Lung (tissue), 12 donors: Measurements from ENCODE around the gene PSEN2. TPM values are rescaled to one million over a fixed set of nuclear protein-coding genes. Genes with fewer than 3 reads are reported as not detected.

Source experiments
- ATAC-seq: fragments of 200-7000 bp; cut with Tn5 transposase; one replicate; pipeline ENCODE4 v1.9.1; 2020; ENCODE audit warnings: moderate number of reproducible peaks; ENCODE audit not compliant: insufficient read depth, low FRiP score
- DNase-seq, 3 donors: peaks; one replicate each; pipeline ENCODE4 v3.0.0-alpha.2; 2013 to 2017
- H3K27ac ChIP-seq, 2 donors: one replicate each; pipeline ENCODE4 v1.5.1; 2013; ENCODE audit warnings: mild to moderate bottlenecking in 2 of 2, moderate library complexity in 2 of 2, control low read depth in 1 of 2, inconsistent platforms in 1 of 2, low read depth in 1 of 2, low read length in 1 of 2
- H3K27me3 ChIP-seq, 3 donors: one replicate each; pipeline ENCODE4 v1.5.1; 2013; ENCODE audit warnings: low read length in 2 of 3; ENCODE audit not compliant: control insufficient read depth in 3 of 3, insufficient read depth in 3 of 3
- H3K36me3 ChIP-seq, 4 donors: one replicate each; pipeline ENCODE4 v1.5.1; 2013; ENCODE audit warnings: low read length in 4 of 4, mild to moderate bottlenecking in 1 of 4, moderate library complexity in 1 of 4; ENCODE audit not compliant: control insufficient read depth in 4 of 4, insufficient read depth in 4 of 4
- H3K4me1 ChIP-seq, 5 donors: one replicate each; pipeline ENCODE4 v1.5.1; 2013; ENCODE audit warnings: low read length in 5 of 5, mild to moderate bottlenecking in 2 of 5, moderate library complexity in 1 of 5; ENCODE audit not compliant: control insufficient read depth in 5 of 5, insufficient read depth in 5 of 5
- H3K4me3 ChIP-seq: one replicate; pipeline ENCODE4 v1.5.1; 2013; ENCODE audit warnings: mild to moderate bottlenecking, control low read depth, moderate library complexity
- H3K9ac ChIP-seq, 2 donors: one replicate each; pipeline ENCODE4 v1.5.1; 2013; ENCODE audit warnings: low read length in 2 of 2, control low read depth in 1 of 2; ENCODE audit not compliant: insufficient read depth in 1 of 2
- H3K9me3 ChIP-seq, 4 donors: one replicate each; pipeline ENCODE4 v1.5.1; 2013; ENCODE audit warnings: low read length in 3 of 4, mild to moderate bottlenecking in 1 of 4, moderate library complexity in 1 of 4; ENCODE audit not compliant: control insufficient read depth in 4 of 4, insufficient read depth in 3 of 4
- WGBS, 2 donors: extraction: QIAGEN DNeasy Blood & Tissue Kit; methylation state at CpG; one replicate each; pipeline ENCODE4 v1.1.7; 2013; 5-methylcytosine and 5-hydroxymethylcytosine counted together
- polyA plus RNA-seq, 2 donors: library from polyadenylated mRNA; stranded (reverse); fragments of 200-250 nt; gene quantifications; one replicate each; pipeline ENCODE4 v1.2.1, GENCODE V29; 2013
- total RNA-seq, 2 donors: library from RNA; depleted of rRNA in 1 of 2; stranded (reverse); fragments of >200 nt in 1 of 2; gene quantifications; one replicate each; pipeline ENCODE4 v1.2.1, GENCODE V29; 2014 to 2021
- TF ChIP-seq, protein P1 (sequence below): IDR thresholded peaks from 2 replicates; pipeline ENCODE4 v1.5.1; 2012; ENCODE audit warnings: mild to moderate bottlenecking; ENCODE audit errors: control extremely low read depth, extremely low read depth
- donor health status: control.
- donor health status: control.
- donor health status: Bipolar disorder and iron deficiency.
- donor health status: healthy.
- donor health status: DM: yes; HTN: yes; CAD: no.

Gene PSEN2
- total and polyA plus RNA-seq, 4 donors, result 16.4 to 28.1 (median 18.7) TPM

DNA sequence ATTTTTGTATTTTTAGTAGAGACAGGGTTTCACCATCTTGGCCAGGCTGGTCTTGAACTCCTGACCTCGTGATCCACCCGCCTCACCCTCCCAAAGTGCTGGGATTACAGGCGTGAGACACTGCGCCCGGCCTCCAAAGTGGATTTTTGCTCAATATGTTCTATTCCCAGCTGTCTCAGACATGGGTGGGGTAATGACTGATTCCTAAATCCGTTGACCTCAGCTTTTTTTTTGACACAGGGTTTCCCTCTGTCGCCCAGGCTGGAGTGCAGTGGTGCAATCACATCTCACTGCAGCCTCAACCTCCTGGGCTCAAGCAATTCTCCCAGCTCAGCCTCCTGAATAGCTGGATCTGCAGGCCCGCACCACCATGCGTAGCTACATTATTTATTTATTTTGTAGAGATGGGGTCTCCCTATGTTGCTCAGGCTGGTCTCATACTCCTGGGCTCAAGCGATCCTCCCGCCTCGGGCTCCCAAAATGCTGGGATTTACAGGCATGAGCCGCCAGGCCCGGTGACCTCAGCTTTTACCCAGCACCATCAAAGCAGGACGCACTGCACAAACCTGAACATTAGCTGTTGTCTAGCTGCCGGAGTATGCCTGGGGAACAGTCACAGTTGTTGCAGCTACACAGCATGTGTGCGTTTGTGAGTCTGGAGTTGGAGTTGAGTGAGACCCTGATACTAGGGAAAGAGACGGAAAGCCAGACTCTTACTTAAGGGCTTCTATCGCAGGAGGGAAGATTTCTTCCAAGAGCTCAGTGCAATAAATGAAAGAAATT lies 43.7 kb upstream of the PSEN2 start:
- DNase-seq (no peak), ATAC-seq (no peak)
- Histone ChIP-seq H3K4me1 (peaks cover 0 to 10% (median 2%) of the 10 kb centered on the region in 5 donors), H3K36me3 (no peaks in the 10 kb centered on the region), H3K27ac (no peak overlapping the region), H3K9me3 (no peaks in the 10 kb centered on the region), H3K27me3 (no peaks in the 10 kb centered on the region), H3K4me3 (no peak overlapping the region), H3K9ac (no peak overlapping the region)
- TF ChIP-seq, protein P1, sequence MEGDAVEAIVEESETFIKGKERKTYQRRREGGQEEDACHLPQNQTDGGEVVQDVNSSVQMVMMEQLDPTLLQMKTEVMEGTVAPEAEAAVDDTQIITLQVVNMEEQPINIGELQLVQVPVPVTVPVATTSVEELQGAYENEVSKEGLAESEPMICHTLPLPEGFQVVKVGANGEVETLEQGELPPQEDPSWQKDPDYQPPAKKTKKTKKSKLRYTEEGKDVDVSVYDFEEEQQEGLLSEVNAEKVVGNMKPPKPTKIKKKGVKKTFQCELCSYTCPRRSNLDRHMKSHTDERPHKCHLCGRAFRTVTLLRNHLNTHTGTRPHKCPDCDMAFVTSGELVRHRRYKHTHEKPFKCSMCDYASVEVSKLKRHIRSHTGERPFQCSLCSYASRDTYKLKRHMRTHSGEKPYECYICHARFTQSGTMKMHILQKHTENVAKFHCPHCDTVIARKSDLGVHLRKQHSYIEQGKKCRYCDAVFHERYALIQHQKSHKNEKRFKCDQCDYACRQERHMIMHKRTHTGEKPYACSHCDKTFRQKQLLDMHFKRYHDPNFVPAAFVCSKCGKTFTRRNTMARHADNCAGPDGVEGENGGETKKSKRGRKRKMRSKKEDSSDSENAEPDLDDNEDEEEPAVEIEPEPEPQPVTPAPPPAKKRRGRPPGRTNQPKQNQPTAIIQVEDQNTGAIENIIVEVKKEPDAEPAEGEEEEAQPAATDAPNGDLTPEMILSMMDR, result no peak
- 94% methylated on average over 19 of the region's 19 CpGs for WGBS, 2 donors

DNA sequence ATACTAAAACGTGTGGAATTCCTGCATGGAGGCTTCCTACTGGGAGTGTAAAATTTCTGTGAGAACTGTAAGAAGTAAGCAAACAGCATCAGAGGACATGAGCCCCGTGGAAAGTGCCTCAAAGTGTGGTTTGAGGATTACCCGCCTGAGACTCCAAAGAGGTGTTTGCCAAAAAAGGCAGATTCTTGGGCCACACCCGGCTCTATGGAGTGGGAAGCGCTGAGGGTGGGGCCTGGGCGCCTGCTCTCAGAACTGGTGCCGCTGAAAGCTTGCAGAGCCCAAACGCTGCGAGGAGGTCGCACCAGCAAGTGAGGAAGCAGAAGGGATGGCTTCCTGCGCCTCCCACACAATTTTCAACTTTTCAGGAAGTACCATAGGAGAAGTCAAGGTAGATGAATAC lies 43.0 kb upstream of the PSEN2 start:
- H3K36me3 ChIP-seq, result no peaks in the 10 kb centered on the region
- TF ChIP-seq, protein P1, result no peak
- peaks cover 0 to 6% (median 0%) of the 10 kb centered on the region in 5 donors for H3K4me1 ChIP-seq
- no peak overlapping the region for H3K9ac ChIP-seq
- peak overlapping the region; percentile 58 to 91 for H3K27ac ChIP-seq
- no peaks in the 10 kb centered on the region for H3K27me3 ChIP-seq
- no peak overlapping the region for H3K4me3 ChIP-seq
- ATAC-seq (peak; percentile 30), DNase-seq (peak in 2 of 3 donors; percentile 22 to 30)
- 26 to 40% methylated on average over 11 of the region's 11 CpGs for WGBS, 2 donors
- no peaks in the 10 kb centered on the region for H3K9me3 ChIP-seq

DNA sequence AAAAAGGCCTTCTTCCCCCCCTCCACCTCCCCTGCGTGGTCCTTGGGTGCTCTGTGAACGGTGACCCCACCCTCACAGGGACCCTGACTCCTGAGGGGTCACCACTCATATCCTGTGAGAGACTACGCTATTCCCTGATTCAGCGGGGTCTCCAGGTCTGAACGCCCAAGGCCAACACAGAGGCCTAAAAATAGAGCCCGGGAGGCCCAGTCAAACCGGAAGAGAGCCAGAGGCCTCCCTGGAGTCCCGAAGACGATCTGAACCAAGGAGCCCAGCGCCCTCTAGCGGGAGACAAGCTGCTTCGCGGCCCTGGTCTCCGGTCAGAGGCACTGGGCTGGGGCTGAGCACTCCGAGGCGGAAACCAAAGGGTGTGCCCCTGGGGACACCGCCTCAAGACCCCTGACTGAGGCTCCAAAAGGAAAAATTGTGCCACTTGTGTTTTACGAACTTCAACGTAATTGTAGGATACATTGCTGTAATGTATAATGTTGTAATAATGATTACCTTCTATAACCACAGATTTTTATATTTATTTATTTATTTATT lies 42.4 kb upstream of the PSEN2 start:
- Histone ChIP-seq H3K4me3 (no peak overlapping the region), H3K27ac (peak overlapping the region; percentile 58 to 91), H3K9ac (no peak overlapping the region), H3K4me1 (peaks cover 0 to 6% (median 0%) of the 10 kb centered on the region in 5 donors), H3K27me3 (no peaks in the 10 kb centered on the region), H3K9me3 (no peaks in the 10 kb centered on the region), H3K36me3 (no peaks in the 10 kb centered on the region)
- ATAC-seq (peak; percentile 97), DNase-seq (peak; percentile 93 to 95 (median 94))
- TF ChIP-seq, protein P1, result peak; percentile 97
- WGBS, 2 donors, result 2 to 4% methylated on average over 19 of the region's 19 CpGs
